ENCODE results near the gene GAA. TPM values are rescaled to one million over a fixed set of nuclear protein-coding genes. Genes with fewer than 3 reads are reported as not detected.

Gene GAA
- polyA plus RNA-seq, 1 experiment, result 5.7 TPM

DNA sequence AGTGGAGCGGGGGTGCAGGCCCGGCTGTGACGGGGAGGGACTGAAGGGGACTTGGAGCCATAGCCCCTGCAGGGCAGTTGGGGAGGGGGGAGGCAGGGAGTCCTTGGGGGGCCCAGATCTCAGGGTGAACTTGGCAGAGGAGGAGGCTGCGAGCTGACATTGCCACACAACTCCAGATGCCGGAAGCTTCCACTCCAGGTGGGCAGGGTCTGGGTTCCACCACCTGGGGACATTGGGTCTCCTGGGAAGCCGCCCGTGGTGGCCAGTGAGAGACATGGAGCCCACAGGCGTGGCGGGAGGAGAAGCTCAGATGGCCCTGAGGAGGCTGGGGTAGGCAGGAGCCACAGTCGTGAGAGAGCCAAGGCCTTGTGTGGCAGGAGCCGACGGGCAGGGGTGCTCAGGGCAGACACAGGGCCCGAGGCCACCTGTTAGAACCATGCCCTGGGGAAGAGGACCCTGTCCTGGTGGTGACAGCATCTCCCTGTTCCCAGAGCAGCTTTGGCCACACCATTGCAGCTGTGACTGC lies 18.2 kb upstream of the GAA start:
- no peak for DNase-seq (ENCODE audit: low read depth)
- CTCF ChIA-PET, result interaction anchor here (0.6 to 5.6 kb wide), 24 partner anchors 9 to 279 kb away, joined by 3 to 42 read pairs (median 4); partner anchors contain the start of gene GAA

DNA sequence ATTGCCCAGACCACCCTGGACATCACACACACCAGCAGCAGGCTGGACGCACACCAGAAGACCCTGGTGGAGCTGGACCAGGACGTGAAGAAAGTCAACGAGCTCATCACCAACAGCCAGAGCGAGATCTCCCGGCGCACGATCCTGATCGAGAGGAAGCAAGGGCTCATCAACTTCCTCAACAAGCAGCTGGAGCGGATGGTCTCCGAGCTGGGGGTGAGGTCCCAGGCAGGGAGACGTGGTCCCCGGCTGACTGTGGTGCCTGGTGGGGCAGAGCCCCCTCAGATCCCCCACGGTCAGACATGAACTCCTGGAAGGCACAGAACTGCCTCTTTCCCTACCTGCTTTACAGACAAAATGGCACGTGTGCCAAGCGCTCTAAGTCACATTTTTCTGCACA lies 16.6 kb upstream of the GAA start:
- no peak for DNase-seq (ENCODE audit: low read depth)
- ChIA-PET POLR2A (no interaction called here), CTCF (interaction anchor here (1.6 to 5.6 kb wide), 2 partner anchors 16 to 77 kb away, joined by 9 to 42 read pairs; partner anchors contain the start of gene GAA)
- peaks cover 2% of the 10 kb centered on the region for H3K27me3 ChIP-seq (ENCODE audit: control insufficient read depth, insufficient read depth, low read length)
- no peaks in the 10 kb centered on the region for H3K36me3 ChIP-seq (ENCODE audit: control insufficient read depth, insufficient read depth, low read length)
- TF ChIP-seq, protein P1, sequence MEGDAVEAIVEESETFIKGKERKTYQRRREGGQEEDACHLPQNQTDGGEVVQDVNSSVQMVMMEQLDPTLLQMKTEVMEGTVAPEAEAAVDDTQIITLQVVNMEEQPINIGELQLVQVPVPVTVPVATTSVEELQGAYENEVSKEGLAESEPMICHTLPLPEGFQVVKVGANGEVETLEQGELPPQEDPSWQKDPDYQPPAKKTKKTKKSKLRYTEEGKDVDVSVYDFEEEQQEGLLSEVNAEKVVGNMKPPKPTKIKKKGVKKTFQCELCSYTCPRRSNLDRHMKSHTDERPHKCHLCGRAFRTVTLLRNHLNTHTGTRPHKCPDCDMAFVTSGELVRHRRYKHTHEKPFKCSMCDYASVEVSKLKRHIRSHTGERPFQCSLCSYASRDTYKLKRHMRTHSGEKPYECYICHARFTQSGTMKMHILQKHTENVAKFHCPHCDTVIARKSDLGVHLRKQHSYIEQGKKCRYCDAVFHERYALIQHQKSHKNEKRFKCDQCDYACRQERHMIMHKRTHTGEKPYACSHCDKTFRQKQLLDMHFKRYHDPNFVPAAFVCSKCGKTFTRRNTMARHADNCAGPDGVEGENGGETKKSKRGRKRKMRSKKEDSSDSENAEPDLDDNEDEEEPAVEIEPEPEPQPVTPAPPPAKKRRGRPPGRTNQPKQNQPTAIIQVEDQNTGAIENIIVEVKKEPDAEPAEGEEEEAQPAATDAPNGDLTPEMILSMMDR (IDR thresholded peaks at IDR 0.05; ENCODE audit: insufficient read depth, low read depth, low read length), result no peak
- no peak overlapping the region for H3K4me3 ChIP-seq (ENCODE audit: low read depth, low read length)

More for the DNA sequence above, 18.2 kb upstream of the GAA start:
- TF ChIP-seq, protein P1 (IDR thresholded peaks at IDR 0.05; ENCODE audit: insufficient read depth, low read depth, low read length), result no peak
- Histone ChIP-seq H3K27me3 (ENCODE audit: control insufficient read depth, insufficient read depth, low read length) (peaks cover 2% of the 10 kb centered on the region), H3K4me3 (ENCODE audit: low read depth, low read length) (no peak overlapping the region), H3K36me3 (ENCODE audit: control insufficient read depth, insufficient read depth, low read length) (no peaks in the 10 kb centered on the region)
- POLR2A ChIA-PET, result no interaction called here

DNA sequence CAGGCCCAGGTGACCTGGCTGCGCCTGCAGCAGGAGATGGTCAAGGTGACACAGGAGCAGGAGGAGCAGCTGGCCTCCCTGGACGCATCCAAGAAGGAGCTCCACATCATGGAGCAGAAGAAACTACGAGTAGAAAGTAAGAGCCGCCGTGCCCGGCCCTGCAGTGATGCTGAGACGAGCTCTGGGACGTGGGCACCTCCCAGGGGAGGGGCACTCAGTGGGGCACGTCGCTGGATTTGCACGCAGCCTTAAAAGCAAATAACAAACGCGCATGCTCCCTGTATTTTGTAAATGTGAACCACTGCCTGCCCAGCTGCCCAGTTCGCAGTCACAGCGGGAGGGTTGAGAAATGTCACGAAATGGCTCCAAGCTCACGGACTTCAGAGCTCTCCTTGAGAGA lies 15.3 kb upstream of the GAA start:
- CTCF ChIA-PET, result interaction anchor here (0.8 to 5.6 kb wide), 4 partner anchors 14 to 79 kb away, joined by 3 to 42 read pairs (median 8); partner anchors contain the start of gene GAA

DNA sequence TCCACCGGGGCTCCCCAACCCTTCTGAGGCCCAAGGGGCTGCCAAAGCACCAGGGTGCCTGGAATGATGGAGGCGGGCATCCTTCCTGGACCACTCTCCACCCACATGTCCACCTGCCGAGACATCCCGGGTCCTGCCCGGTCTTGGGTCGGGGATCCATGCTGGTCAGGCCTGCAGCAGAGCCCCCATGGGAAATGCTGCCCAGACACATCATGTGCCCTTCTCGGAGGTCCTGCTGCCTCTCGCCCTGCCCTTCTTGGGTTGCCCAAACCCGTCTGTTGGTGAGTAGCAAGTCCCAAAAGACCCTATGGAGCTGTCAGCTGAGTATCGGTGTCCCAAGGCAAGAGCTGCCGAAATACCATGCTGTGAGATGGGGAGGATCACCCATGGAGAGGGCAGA lies 14.8 kb upstream of the GAA start:
- H3K4me3 ChIP-seq (ENCODE audit: low read depth, low read length), result no peak overlapping the region
- ChIA-PET CTCF (interaction anchor here (2.6 to 5.6 kb wide), 2 partner anchors 14 to 78 kb away, joined by 13 to 42 read pairs; partner anchors contain the start of gene GAA), POLR2A (no interaction called here)
- DNase-seq (ENCODE audit: low read depth), result no peak
- H3K36me3 ChIP-seq (ENCODE audit: control insufficient read depth, insufficient read depth, low read length), result no peaks in the 10 kb centered on the region
- TF ChIP-seq, protein P1 (IDR thresholded peaks at IDR 0.05; ENCODE audit: insufficient read depth, low read depth, low read length), result no peak
- H3K27me3 ChIP-seq (ENCODE audit: control insufficient read depth, insufficient read depth, low read length), result peaks cover 2% of the 10 kb centered on the region

More for the DNA sequence above, 15.3 kb upstream of the GAA start:
- Histone ChIP-seq H3K27me3 (ENCODE audit: control insufficient read depth, insufficient read depth, low read length) (peaks cover 2% of the 10 kb centered on the region), H3K4me3 (ENCODE audit: low read depth, low read length) (no peak overlapping the region), H3K36me3 (ENCODE audit: control insufficient read depth, insufficient read depth, low read length) (no peaks in the 10 kb centered on the region)
- TF ChIP-seq, protein P1 (IDR thresholded peaks at IDR 0.05; ENCODE audit: insufficient read depth, low read depth, low read length), result no peak
- POLR2A ChIA-PET, result no interaction called here
- no peak for DNase-seq (ENCODE audit: low read depth)

DNA sequence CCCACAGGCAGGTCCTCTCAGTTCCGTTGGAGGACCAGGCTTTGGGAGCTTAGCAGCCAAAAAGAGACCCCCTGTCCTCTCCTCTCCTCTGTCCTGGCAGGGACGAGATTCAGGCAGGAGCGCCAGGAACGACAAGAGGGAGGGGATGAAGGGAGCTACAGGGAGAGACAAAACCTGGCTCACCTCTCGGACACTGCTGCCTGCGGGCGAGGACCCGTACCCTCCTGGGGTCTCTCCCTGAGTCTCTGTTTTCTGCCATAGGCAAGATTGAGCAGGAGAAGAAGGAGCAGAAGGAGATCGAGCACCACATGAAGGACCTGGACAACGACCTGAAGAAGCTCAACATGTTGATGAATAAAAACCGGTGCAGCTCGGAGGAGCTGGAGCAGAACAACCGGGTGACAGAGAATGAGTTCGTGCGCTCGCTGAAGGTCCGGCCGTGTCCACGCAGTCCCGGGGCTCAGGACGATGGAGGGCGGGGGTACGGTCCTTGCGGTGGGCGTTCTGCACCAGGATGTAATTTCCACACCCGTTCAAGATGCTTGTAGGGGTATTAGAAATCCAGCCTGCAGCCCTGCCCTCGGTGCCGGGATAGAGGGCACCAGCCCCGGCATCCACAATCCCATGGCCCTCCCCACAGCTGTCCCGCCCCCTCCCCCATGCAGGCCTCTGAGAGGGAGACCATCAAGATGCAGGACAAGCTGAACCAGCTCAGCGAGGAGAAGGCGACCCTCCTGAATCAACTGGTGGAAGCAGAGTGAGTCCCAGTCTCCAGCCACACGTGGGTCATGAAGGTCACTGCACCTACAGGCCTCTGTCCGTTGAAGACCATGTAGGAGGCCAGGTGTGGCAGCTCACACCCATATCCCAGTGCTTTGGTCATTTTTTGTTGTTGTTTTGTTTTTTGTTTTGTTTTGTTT lies 13.8 kb upstream of the GAA start:
- Histone ChIP-seq H3K4me3 (ENCODE audit: low read depth, low read length) (no peak overlapping the region), H3K36me3 (ENCODE audit: control insufficient read depth, insufficient read depth, low read length) (no peaks in the 10 kb centered on the region), H3K27me3 (ENCODE audit: control insufficient read depth, insufficient read depth, low read length) (peaks cover 2% of the 10 kb centered on the region)
- DNase-seq (ENCODE audit: low read depth), result no peak
- CTCF ChIA-PET, result interaction anchor here (0.6 to 5.6 kb wide), 4 partner anchors 13 to 148 kb away, joined by 3 to 42 read pairs (median 13); partner anchors contain the start of gene GAA
- TF ChIP-seq, protein P1 (IDR thresholded peaks at IDR 0.05; ENCODE audit: insufficient read depth, low read depth, low read length), result no peak
- POLR2A ChIA-PET, result no interaction called here
